GM12878 (cell line): ENCODE results near the gene ANKRD60. TPM values are rescaled to one million over a fixed set of nuclear protein-coding genes. Genes with fewer than 3 reads are reported as not detected.

ENCODE experiments used
- ATAC-seq: fragments of 200-7000 bp; cut with Tn5 transposase; 3 replicates; pipeline ENCODE4 v1.9.1; 2020; ENCODE audit warnings: mild to moderate bottlenecking, moderate library complexity
- BruUV-seq: library from RNA; stranded (reverse); fragments of 400-500 nt; replicated peaks from 2 replicates; lab custom pipeline; 2021; lab: Mats Ljungman, UMichigan
- CTCF ChIA-PET: fragments of 300-600 bp; sonication (Branson Sonifier 250); formaldehyde crosslinking; extraction: SDS; loops from one replicate; lab custom pipeline; 2021; ENCODE audit warnings: inconsistent platforms; lab: Yijun Ruan, JAX
- POLR2A ChIA-PET: fragments of 350-600 bp; formaldehyde crosslinking; extraction: SDS; loops from one replicate; lab custom pipeline; 2021; ENCODE audit warnings: inconsistent platforms; lab: Charles Lee
- RAD21 ChIA-PET: fragments of 300-600 bp; sonication (Branson Sonifier 250); formaldehyde crosslinking; loops from one replicate; lab custom pipeline; 2023; ENCODE audit warnings: antibody characterized with exemption; ENCODE audit not compliant: unreplicated experiment; lab: Charles Lee
- SMC1A ChIA-PET: fragments of 300-600 bp; sonication (Branson Sonifier 250); formaldehyde crosslinking; loops from one replicate; lab custom pipeline; 2023; ENCODE audit not compliant: unreplicated experiment, uncharacterized antibody; lab: Charles Lee
- DNase-seq: peaks from one replicate; pipeline ENCODE4 v3.0.0-alpha.2; 2011; ENCODE audit warnings: low read depth, low spot score
- FAIRE-seq: peaks from 3 replicates; lab custom pipeline; 2011; peaks lifted over from hg19 to GRCh38; lab: Jason Lieb, UNC
- H2AFZ ChIP-seq: 2 replicates; pipeline ENCODE4 v1.6.0; 2011; ENCODE audit warnings: low read depth, low read length, control low read depth; ENCODE audit not compliant: control insufficient read depth
- H3K27ac ChIP-seq: 2 replicates; pipeline ENCODE4 v1.5.1; 2011; ENCODE audit warnings: control low read depth; ENCODE audit not compliant: control insufficient read depth, insufficient read depth
- H3K27me3 ChIP-seq, 2 experiments: replicated peaks in 1 of 2; 2 replicates each; pipeline versions ENCODE4 v1.6.0 to v1.6.1; 2011; ENCODE audit warnings: low read length in 1 of 2; ENCODE audit not compliant: control insufficient read depth in 2 of 2, insufficient read depth in 2 of 2
- H3K36me3 ChIP-seq, 2 experiments: 2 replicates each; pipeline ENCODE4 v1.5.1; 2011; ENCODE audit warnings: low read length in 1 of 2; ENCODE audit not compliant: control insufficient read depth in 2 of 2, insufficient read depth in 2 of 2
- H3K4me1 ChIP-seq: 2 replicates; pipeline ENCODE4 v1.6.1; 2011; ENCODE audit warnings: mild to moderate bottlenecking, low read length, moderate library complexity, mixed read lengths; ENCODE audit not compliant: control insufficient read depth, insufficient read depth
- H3K4me2 ChIP-seq: 2 replicates; pipeline ENCODE4 v1.6.0; 2011; ENCODE audit warnings: control low read depth; ENCODE audit not compliant: control insufficient read depth, insufficient read depth
- H3K4me3 ChIP-seq: fragments of 200-600 bp; sonication (generic); 2 replicates; pipeline ENCODE4 v1.5.1; 2016
- H3K79me2 ChIP-seq: 2 replicates; pipeline ENCODE4 v1.6.0; 2011; ENCODE audit warnings: low read length; ENCODE audit not compliant: control insufficient read depth, insufficient read depth
- H3K9ac ChIP-seq: 2 replicates; pipeline ENCODE4 v1.8.0; 2011; ENCODE audit warnings: low read length, control low read depth, mixed read lengths; ENCODE audit not compliant: control insufficient read depth, insufficient read depth
- H3K9me3 ChIP-seq: replicated peaks from 3 replicates; pipeline ENCODE4 v1.5.1; 2011; ENCODE audit warnings: mild to moderate bottlenecking, low read length; ENCODE audit not compliant: control insufficient read depth, insufficient read depth
- H4K20me1 ChIP-seq: 2 replicates; pipeline ENCODE4 v1.6.0; 2011; ENCODE audit not compliant: control insufficient read depth, insufficient read depth
- CTCF ChIP-seq, 3 experiments: IDR thresholded peaks in 2 of 3; conservative IDR thresholded peaks in 1 of 3; 2 replicates each; pipeline ENCODE4 v1.5.1; 2011; ENCODE audit warnings: low read depth in 3 of 3, low read length in 3 of 3, mild to moderate bottlenecking in 3 of 3, control low read depth in 2 of 3, moderate library complexity in 2 of 3, inconsistent platforms in 1 of 3, mixed read lengths in 1 of 3; ENCODE audit not compliant: control insufficient read depth in 2 of 3, insufficient read depth in 1 of 3; ENCODE audit errors: extremely low read depth in 1 of 3
- WGBS: methylation state at CpG from one replicate; pipeline ENCODE4 v1.1.6; 2016; ENCODE audit warnings: low lambda C conversion rate; ENCODE audit not compliant: insufficient replicate concordance, insufficient coverage; ENCODE audit errors: missing lambda C conversion rate; 5-methylcytosine and 5-hydroxymethylcytosine counted together
- in situ Hi-C: fragments of 300-500 bp; cut with MboI; formaldehyde crosslinking; loops from 9 replicates; pipeline ENCODE4 v1.14.3; 2018; ENCODE audit warnings: mixed read lengths
- intact Hi-C: fragments of 100-400 bp; cut with micrococcal nuclease; formaldehyde crosslinking; loops from one replicate; pipeline ENCODE4 v1.14.2; 2022; ENCODE audit not compliant: unreplicated experiment
- polyA plus RNA-seq, 11 experiments: library from polyadenylated mRNA; depleted of rRNA in 4 of 11; unstranded in 6 of 11; stranded (reverse) in 5 of 11; fragments of >200 nt; fragmentation: Nextera tagmentation in 4 of 11; fragmentation: Illumina TruSeq in 1 of 11; extraction: Ambion mirVana in 4 of 11; extraction: Trizol in 1 of 11; gene quantifications; 1 replicate in 1 of 11; 2 replicates in 10 of 11; pipeline versions ENCODE4 v1.2.1 to v1.2.3, GENCODE V29; 2011 to 2016; ENCODE audit warnings: inconsistent platforms in 2 of 11, missing spikeins in 2 of 11, low read depth in 1 of 11
- total RNA-seq, 4 experiments: library from RNA; depleted of rRNA in 3 of 4; stranded (reverse); fragments of >200 nt in 3 of 4; fragmentation: Illumina TruSeq in 1 of 4; extraction: Trizol in 1 of 4; gene quantifications; 2 replicates each; pipeline versions ENCODE4 v1.2.1 to v1.2.3, GENCODE V29; 2013 to 2021

Gene ANKRD60
- total and polyA plus RNA-seq, 10 of the 15 experiments (the other 5 are each of a cell fraction or from before 2014, with no cell fraction given), result not detected

- no TSS peak for BruUV-seq
- FAIRE-seq, result no peak
Measured at GRCh38 chr20:58213121-58213520, 15.3 kb downstream of the ANKRD60 start.

More at GRCh38 chr20:58213121-58213520, 15.3 kb downstream of the ANKRD60 start:
- H2AFZ ChIP-seq, result no peak overlapping the region
- peaks cover 2 to 4% of the 10 kb centered on the region in 2 experiments; a peak in 3 of 4 replicates for H3K27me3 ChIP-seq
- H3K27ac ChIP-seq, result no peak overlapping the region
- in situ Hi-C loops (loop anchor here (5.0 kb wide), 1 partner anchor 696 kb away; no protein-coding TSS in a partner anchor), intact Hi-C loops (loop anchor here (5.0 kb wide), 1 partner anchor 701 kb away; no protein-coding TSS in a partner anchor)
- no peak for TF ChIP-seq CTCF (IDR thresholded peaks at IDR 0.05 in 2 of 3, conservative IDR thresholded peaks at IDR 0.05 in 1 of 3; ENCODE audit: control insufficient read depth in 2 of 3, extremely low read depth in 1 of 3, insufficient read depth in 1 of 3, low read depth in 3 of 3, low read length in 3 of 3)
- H3K4me1 ChIP-seq, result no peaks in the 10 kb centered on the region
- no peaks in the 10 kb centered on the region for H3K9me3 ChIP-seq
- CTCF ChIA-PET, result interaction anchor here (1.3 kb wide), 2 partner anchors 33 to 126 kb away, joined by 3 read pairs; no protein-coding TSS in a partner anchor
- H3K79me2 ChIP-seq, result no peaks in the 10 kb centered on the region
- H3K9ac ChIP-seq, result no peak overlapping the region
- no peaks in the 10 kb centered on the region for H4K20me1 ChIP-seq
- H3K36me3 ChIP-seq, result no peaks in the 10 kb centered on the region
- SMC1A ChIA-PET, result no interaction called here
- no peak for DNase-seq
- H3K4me2 ChIP-seq, result no peak overlapping the region
- no peak for ATAC-seq
- WGBS, result 57% methylated on average over 8 of the region's 8 CpGs
- H3K4me3 ChIP-seq, result no peak overlapping the region
- POLR2A ChIA-PET, result no interaction called here
- RAD21 ChIA-PET, result interaction anchor here (0.9 kb wide), 1 partner anchor 438 kb away, joined by 3 read pairs; the partner anchor contains the start of gene STX16
